Uterus (tissue), 2 donors: ENCODE data around the gene PACRG.

Experiments
- CTCF ChIP-seq, 4 experiments: fragments of 200-600 bp in 2 of 4; fragments of 450-650 bp in 2 of 4; sonication (generic) in 2 of 4; IDR thresholded peaks; one replicate each; pipeline ENCODE4 v1.5.1; 2016 to 2019; ENCODE audit warnings: antibody characterized with exemption in 4 of 4, mild to moderate bottlenecking in 2 of 4, moderate library complexity in 1 of 4
- POLR2A ChIP-seq, 2 donors: fragments of 450-650 bp; IDR thresholded peaks; one replicate each; pipeline ENCODE4 v1.6.1; 2016; ENCODE audit warnings: antibody characterized with exemption in 2 of 2, mild to moderate bottlenecking in 1 of 2, moderate library complexity in 1 of 2

GRCh38 chr6:163087981-163088380 is 360.2 kb downstream of the PACRG start:
- TF ChIP-seq POLR2A (IDR thresholded peaks at IDR 0.05), result no peak
- no peak for TF ChIP-seq CTCF (IDR thresholded peaks at IDR 0.05)
